ENCODE results near the gene ORC3. TPM values are rescaled to one million over a fixed set of nuclear protein-coding genes. Genes with fewer than 3 reads are reported as not detected.

Gene ORC3
- total and polyA plus RNA-seq, 2 donors (not counting 1 experiment from before 2014, with no cell fraction given): 16.1 to 31.2 TPM

- peaks cover 54% of the 10 kb centered on the region for H3K4me1 Mint-ChIP-seq
- no peak for TF ChIP-seq EZH2 (IDR thresholded peaks at IDR 0.05; ENCODE audit: borderline replicate concordance, insufficient read depth, low read depth, low read length, poor library complexity, severe bottlenecking)
- TF ChIP-seq CTCF (IDR thresholded peaks at IDR 0.05): no peak
Observed at GRCh38 chr6:87586371-87587077, 3.4 kb upstream of the ORC3 start.

More at GRCh38 chr6:87586371-87587077, 3.4 kb upstream of the ORC3 start:
- ChIA-PET CTCF (no interaction called here), POLR2A (no interaction called here)
- ATAC-seq (ENCODE audit: low read depth) (no peak), DNase-seq (no peak)
- Mint-ChIP-seq H3K9me3 (ENCODE audit: insufficient read depth) (no peaks in the 10 kb centered on the region), H3K4me3 (no peak overlapping the region), H3K27ac (no peak overlapping the region), H3K27me3 (no peaks in the 10 kb centered on the region)
- Histone ChIP-seq H3K4me3 (ENCODE audit: control extremely low read depth in 1 of 5, extremely low read depth in 1 of 5, insufficient read depth in 1 of 5, low read depth in 2 of 5, low read length in 4 of 5) (no peak overlapping the region), H4K20me1 (ENCODE audit: control insufficient read depth, insufficient read depth, low read length, poor library complexity, severe bottlenecking) (peaks cover 26% of the 10 kb centered on the region), H2AFZ (ENCODE audit: insufficient read depth, low read depth, low read length, poor library complexity, severe bottlenecking) (no peak overlapping the region), H3K9ac (ENCODE audit: low read length) (no peak overlapping the region), H3K4me1 (ENCODE audit: control insufficient read depth in 2 of 2, insufficient read depth in 2 of 2, low read length in 2 of 2) (peaks cover 27 to 28% of the 10 kb centered on the region in 2 donors), H3K27me3 (replicated peaks in 1 of 4; ENCODE audit: control extremely low read depth in 1 of 4, control insufficient read depth in 3 of 4, insufficient read depth in 4 of 4, low read length in 3 of 4) (no peaks in the 10 kb centered on the region), H3K27ac (ENCODE audit: low read length in 2 of 2) (no peak overlapping the region), H3K36me3 (replicated peaks in 1 of 2; ENCODE audit: control extremely low read depth in 1 of 2, control insufficient read depth in 1 of 2, extremely low read depth in 1 of 2, insufficient read depth in 2 of 2, low read length in 1 of 2) (peaks cover 0 to 29% of the 10 kb centered on the region in 2 experiments), H3K79me2 (ENCODE audit: control insufficient read depth, insufficient read depth, low read length) (peaks cover 98% of the 10 kb centered on the region), H3K4me2 (replicated peaks; ENCODE audit: low read depth, low read length, poor library complexity, severe bottlenecking) (no peak overlapping the region), H3K9me3 (ENCODE audit: control extremely low read depth in 1 of 3, control insufficient read depth in 2 of 3, insufficient read depth in 1 of 3, low read length in 2 of 3) (no peaks in the 10 kb centered on the region)
- intact Hi-C loops (cut with micrococcal nuclease): loop anchor here (5.0 kb wide), 1 partner anchor 179 kb away; the partner anchor contains the start of gene CFAP206
- 96% methylated on average over 4 of the region's 8 CpGs for WGBS (ENCODE audit: insufficient coverage)
